ENCODE measurements around the gene ERF. TPM values are rescaled to one million over a fixed set of nuclear protein-coding genes. Genes with fewer than 3 reads are reported as not detected.
"Not testable (repeated sequence)": the region's sequence is repeated elsewhere in the genome, so short reads cannot be mapped to it uniquely, and the experiment has no call there.

The ERF gene
- total RNA-seq, 2 donors from 2014 or later = 33.9 to 121 TPM

DNA sequence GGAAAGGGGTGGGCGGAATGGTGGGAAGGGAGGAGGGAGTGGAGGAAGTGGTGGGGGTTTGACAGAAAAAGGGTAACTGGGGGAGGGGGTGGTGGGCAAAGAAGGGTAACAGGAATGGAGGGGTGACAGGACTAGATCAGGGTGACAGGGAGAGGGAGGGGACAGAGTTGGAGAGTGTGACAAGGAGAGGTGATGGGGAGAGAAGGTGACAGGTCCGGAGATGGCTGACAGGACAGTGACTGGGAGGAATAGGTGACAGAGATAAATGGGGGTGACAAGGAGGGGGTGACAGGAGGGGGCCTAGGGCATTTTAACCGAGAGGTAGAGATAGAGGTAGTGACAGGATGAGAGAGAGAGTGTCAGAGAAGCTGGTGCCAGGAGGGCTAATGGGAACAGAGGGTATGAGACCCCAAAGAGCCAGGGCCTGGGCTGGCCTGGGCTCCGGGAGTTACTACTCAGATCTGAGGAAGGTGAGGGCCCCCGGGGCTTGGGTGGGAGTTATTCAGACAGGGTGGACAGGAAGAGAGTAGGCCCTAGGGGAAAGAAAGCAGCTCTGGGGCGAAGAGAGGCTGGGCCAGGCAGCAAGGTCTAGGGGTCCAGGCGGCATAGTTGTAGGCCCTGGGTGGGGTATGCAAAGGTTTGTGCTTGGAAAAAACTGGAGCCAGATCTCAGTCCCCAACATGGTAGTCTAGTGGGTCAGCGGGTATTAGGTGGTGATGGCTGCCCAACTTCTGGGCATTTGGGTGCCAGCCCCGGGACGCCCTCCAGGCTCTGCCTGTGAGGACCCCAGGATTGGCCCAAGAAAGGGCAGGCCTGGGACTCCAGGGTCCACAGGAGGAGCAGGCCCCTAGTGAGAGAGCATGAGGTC, 14.8 kb upstream of the ERF start:
- intact Hi-C loops (cut with DNase I) = loop anchor here (2.0 kb wide), 1 partner anchor 13 kb away; no protein-coding TSS in a partner anchor
- Histone ChIP-seq H3K27me3 (replicated peaks; ENCODE audit: insufficient read depth) (no peaks in the 10 kb centered on the region), H3K4me1 (replicated peaks) (peaks cover 10% of the 10 kb centered on the region), H3K4me3 (peak overlapping the region; percentile 60 to 67), H3K27ac (peak overlapping the region; percentile 95 to 99), H3K36me3 (peaks cover 15 to 17% of the 10 kb centered on the region in 2 donors), H3K9me3 (no peaks in the 10 kb centered on the region)
- WGBS = 29% methylated on average over 10 of the region's 10 CpGs
- TF ChIP-seq POLR2AphosphoS5 (IDR thresholded peaks at IDR 0.05) (no peak), POLR2A (IDR thresholded peaks at IDR 0.05) (no peak)
- TF ChIP-seq, protein P1, sequence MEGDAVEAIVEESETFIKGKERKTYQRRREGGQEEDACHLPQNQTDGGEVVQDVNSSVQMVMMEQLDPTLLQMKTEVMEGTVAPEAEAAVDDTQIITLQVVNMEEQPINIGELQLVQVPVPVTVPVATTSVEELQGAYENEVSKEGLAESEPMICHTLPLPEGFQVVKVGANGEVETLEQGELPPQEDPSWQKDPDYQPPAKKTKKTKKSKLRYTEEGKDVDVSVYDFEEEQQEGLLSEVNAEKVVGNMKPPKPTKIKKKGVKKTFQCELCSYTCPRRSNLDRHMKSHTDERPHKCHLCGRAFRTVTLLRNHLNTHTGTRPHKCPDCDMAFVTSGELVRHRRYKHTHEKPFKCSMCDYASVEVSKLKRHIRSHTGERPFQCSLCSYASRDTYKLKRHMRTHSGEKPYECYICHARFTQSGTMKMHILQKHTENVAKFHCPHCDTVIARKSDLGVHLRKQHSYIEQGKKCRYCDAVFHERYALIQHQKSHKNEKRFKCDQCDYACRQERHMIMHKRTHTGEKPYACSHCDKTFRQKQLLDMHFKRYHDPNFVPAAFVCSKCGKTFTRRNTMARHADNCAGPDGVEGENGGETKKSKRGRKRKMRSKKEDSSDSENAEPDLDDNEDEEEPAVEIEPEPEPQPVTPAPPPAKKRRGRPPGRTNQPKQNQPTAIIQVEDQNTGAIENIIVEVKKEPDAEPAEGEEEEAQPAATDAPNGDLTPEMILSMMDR (IDR thresholded peaks at IDR 0.05) = no peak
- DNase-seq (ENCODE audit: low spot score) = no peak

DNA sequence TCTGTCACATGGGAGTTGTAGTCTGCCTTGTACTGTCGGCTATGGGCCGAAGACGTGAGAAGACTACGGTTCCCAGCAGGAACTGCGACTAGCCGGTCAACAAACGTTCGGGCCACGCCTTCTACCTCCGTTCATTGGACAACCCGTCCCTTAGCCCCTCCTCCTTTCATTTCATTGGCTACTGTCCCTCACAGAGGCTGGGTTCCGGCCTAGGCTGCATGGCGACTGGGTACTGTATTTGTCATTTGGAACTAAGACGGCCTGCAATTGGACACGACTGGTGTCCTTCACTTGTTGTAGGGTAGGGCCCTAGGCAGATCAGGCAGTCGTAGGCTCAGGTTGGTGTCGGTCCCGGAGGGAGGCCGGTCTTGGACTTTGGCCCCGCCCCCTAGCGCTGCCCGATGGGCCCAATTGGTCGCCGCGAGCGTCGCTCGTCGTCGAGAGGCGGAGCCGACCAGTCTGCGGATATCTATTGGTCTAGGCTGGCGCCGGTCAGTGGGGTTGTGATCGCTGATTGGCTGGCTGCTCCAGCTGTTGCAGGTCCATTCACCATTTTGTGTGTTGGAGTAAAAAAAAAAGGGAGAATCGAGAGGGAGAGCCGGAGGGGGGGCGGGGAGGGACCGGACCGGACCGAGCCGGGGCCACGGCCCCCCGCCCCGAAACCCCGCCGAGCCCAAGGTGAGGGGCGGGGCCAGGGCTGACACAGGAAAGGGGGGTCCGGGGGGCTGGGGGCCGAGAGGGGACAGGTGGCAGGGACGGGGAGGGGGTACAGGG, 14.0 kb upstream of the ERF start, which contains the start of gene CIC:
CIC (plus strand) TSS at position 549 of the 774 bp plus-strand sequence. CDS start 2,532 bp downstream, outside the sequence.
- peaks cover 11 to 15% of the 10 kb centered on the region in 2 donors for H3K36me3 ChIP-seq
- WGBS = under 1% methylated on average over 51 of the region's 52 CpGs
- peak; percentile 100 for DNase-seq (ENCODE audit: low spot score)
- intact Hi-C loops (cut with DNase I) = loop anchor here (1.0 to 2.0 kb wide), 2 partner anchors 14 kb away; partner anchors contain the start of gene ERF
- H3K27me3 ChIP-seq (replicated peaks; ENCODE audit: insufficient read depth) = no peaks in the 10 kb centered on the region
- H3K9me3 ChIP-seq = no peaks in the 10 kb centered on the region
- peaks cover 5% of the 10 kb centered on the region for H3K4me1 ChIP-seq (replicated peaks)
- H3K27ac ChIP-seq = peak within 1 kb of the TSS; percentile 97 to 99
- peak within 1 kb of the TSS; percentile 61 to 80 for H3K4me3 ChIP-seq
- peak; percentile 58 for TF ChIP-seq POLR2A (IDR thresholded peaks at IDR 0.05)
- TF ChIP-seq, protein P1 (IDR thresholded peaks at IDR 0.05) = no peak
- peak; percentile 92 for TF ChIP-seq POLR2AphosphoS5 (IDR thresholded peaks at IDR 0.05)

DNA sequence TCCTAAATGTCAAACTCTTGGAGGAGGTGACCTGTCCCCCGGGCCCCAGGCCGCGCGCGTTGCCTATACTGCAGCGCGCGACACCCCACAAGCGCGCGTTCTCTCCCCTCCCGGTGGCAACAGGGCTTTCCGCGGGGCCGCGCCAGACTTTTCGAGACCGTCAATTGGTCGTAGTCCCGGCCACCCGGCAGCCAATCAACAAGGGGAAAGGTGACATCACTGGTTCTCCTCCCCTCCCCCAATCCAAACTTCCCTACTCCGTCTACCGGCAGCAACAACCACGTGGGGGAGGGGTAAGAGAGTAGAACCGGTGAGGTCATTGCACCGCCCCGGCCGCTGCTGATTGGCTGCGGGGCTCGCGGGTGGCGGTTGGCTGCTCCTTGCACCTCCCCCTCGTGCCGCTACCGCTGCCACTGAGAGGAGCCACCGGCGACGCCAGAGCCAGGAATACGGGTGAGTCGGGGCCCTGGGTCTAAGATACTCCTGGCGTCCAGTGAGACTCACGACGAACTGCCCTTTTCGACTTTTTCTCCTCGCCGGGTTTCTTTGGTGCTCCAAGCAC, 13.3 kb upstream of the ERF start:
- peak; percentile 100 for DNase-seq (ENCODE audit: low spot score)
- peak overlapping the region; percentile 97 to 99 for H3K27ac ChIP-seq
- peak overlapping the region; percentile 61 to 80 for H3K4me3 ChIP-seq
- WGBS = 0% methylated on average over 40 of the region's 46 CpGs
- peak; percentile 97 for TF ChIP-seq POLR2A (IDR thresholded peaks at IDR 0.05)
- TF ChIP-seq, protein P1 (IDR thresholded peaks at IDR 0.05) = peak in 2 of 4 experiments; percentile 37 to 56
- peak; percentile 100 for TF ChIP-seq POLR2AphosphoS5 (IDR thresholded peaks at IDR 0.05)
- H3K4me1 ChIP-seq (replicated peaks) = peaks cover 5% of the 10 kb centered on the region
- no peaks in the 10 kb centered on the region for H3K9me3 ChIP-seq
- H3K36me3 ChIP-seq = peaks cover 7 to 9% of the 10 kb centered on the region in 2 donors
- no peaks in the 10 kb centered on the region for H3K27me3 ChIP-seq (replicated peaks; ENCODE audit: insufficient read depth)
- intact Hi-C loops (cut with DNase I) = loop anchor here (1.0 to 2.0 kb wide), 2 partner anchors 13 to 15 kb away; partner anchors contain the start of gene ERF

DNA sequence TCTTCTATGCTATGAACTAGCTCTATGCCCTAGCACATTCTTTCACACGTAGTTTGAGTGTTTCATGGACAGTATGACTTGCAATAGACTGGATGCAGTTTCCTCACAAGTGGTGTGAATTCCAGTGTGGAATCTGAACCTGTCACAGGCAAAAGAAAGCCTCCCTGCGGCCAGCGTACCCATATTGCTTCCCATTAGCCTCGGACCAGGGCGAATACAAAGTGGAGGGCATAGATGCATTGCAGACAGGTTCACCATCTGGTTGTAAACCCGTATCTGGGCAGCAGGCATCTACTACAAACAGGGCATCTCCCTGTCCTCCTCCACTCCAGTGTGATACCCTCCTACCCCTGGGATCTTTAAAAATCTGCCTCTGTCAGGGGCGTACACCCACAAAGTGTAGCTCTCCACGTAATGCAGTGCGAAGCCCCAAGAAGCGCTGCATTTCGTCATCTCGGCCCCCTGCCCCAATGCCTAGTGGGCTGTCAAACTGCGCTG, 12.8 kb upstream of the ERF start:
- Histone ChIP-seq H3K4me1 (replicated peaks) (peaks cover 5% of the 10 kb centered on the region), H3K36me3 (peaks cover 3 to 4% of the 10 kb centered on the region in 2 donors), H3K9me3 (no peaks in the 10 kb centered on the region), H3K27ac (peak overlapping the region; percentile 97 to 99), H3K27me3 (replicated peaks; ENCODE audit: insufficient read depth) (no peaks in the 10 kb centered on the region), H3K4me3 (peak overlapping the region; percentile 61 to 80)
- DNase-seq (ENCODE audit: low spot score) = no peak
- intact Hi-C loops (cut with DNase I) = loop anchor here (1.0 to 2.0 kb wide), 2 partner anchors 12 to 15 kb away; partner anchors contain the start of gene ERF
- 8% methylated on average over 13 of the region's 13 CpGs for WGBS
- TF ChIP-seq, protein P1 (IDR thresholded peaks at IDR 0.05) = no peak
- no peak for TF ChIP-seq POLR2A (IDR thresholded peaks at IDR 0.05)
- no peak for TF ChIP-seq POLR2AphosphoS5 (IDR thresholded peaks at IDR 0.05)

DNA sequence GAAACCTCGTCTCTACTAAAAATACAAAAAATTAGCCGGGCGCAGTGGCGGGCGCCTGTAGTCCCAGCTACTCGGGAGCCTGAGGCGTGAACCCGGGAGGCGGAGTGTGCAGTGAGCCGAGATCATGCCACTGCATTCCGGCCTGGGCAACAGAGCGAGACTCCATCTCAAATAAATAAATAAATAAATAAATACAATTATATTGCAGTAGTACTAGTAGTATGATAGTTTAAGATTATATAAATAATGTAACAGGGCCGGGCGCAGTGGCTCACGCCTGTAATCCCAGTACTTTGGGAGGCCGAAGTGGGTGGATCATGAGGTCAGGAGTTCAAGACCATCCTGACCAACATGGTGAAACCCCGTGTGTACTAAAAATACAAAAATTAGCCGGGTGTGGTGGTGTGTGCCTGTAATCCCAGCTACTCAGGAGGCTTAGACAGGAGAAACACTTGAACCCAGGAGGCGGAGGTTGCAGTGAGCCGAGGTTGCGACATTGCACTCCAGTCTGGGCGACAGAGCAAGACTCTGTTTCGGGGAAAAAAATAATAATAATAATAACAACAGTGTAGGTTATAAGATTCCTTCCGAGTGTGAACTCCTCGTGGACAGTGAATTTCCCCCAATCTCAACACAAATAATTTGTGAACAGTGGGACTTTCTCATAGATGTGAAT, 12.1 kb upstream of the ERF start:
- H3K27ac ChIP-seq = peak overlapping the region in 1 of 2 donors; percentile 99
- DNase-seq (ENCODE audit: low spot score); H3K9me3 ChIP-seq; H3K4me3 ChIP-seq; intact Hi-C loops (cut with DNase I); H3K27me3 ChIP-seq (replicated peaks; ENCODE audit: insufficient read depth); H3K4me1 ChIP-seq (replicated peaks); H3K36me3 ChIP-seq: not testable (repeated sequence)
- 96% methylated on average over 25 of the region's 25 CpGs for WGBS

DNA sequence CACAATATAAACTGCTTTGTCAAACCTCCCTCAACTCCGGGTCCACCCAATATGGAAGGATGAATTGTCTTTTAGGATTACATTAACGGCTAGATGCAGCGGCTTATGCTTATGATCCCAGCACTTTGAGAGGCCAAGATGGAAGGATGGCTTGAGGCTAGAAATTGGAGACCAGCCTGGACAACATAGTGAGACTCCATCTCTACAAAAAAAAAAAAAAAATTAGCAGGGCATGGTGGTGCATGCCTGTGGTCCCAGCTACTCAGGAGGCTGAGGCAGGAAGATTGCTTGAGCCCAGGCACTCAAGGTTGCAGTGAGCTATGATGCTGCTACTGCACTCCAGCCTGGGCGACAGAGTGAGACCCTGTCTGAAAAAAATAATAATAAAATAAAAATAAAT, 11.2 kb upstream of the ERF start:
- 90% methylated on average over 4 of the region's 4 CpGs for WGBS
- H3K36me3 ChIP-seq; DNase-seq (ENCODE audit: low spot score); H3K9me3 ChIP-seq; H3K4me1 ChIP-seq (replicated peaks); intact Hi-C loops (cut with DNase I); H3K27me3 ChIP-seq (replicated peaks; ENCODE audit: insufficient read depth); H3K27ac ChIP-seq; H3K4me3 ChIP-seq: not testable (repeated sequence)
